CMK (cell line): ENCODE measurements around the gene TRIM7.
"Not testable (repeated sequence)": the region's sequence is repeated elsewhere in the genome, so short reads cannot be mapped to it uniquely, and the experiment has no call there.

Experiments
- DNase-seq: peaks from one replicate; pipeline ENCODE4 v3.0.0-alpha.2; 2010; ENCODE audit warnings: low read depth

TRIM7 gene

GRCh38 chr5:181212934-181213333, 7.9 kb upstream of the TRIM7 start:
- no peak for DNase-seq

- DNase-seq, result no peak
Observed at GRCh38 chr5:181212080-181212479, 7.1 kb upstream of the TRIM7 start.

- DNase-seq, result no peak
Observed at GRCh38 chr5:181211208-181211607, 6.2 kb upstream of the TRIM7 start.

GRCh38 chr5:181210698-181211097, 5.7 kb upstream of the TRIM7 start:
- not testable (repeated sequence) for DNase-seq

GRCh38 chr5:181210148-181210547, 5.2 kb upstream of the TRIM7 start:
- not testable (repeated sequence) for DNase-seq

- DNase-seq, result not testable (repeated sequence)
Observed at GRCh38 chr5:181209006-181209405, 4.0 kb upstream of the TRIM7 start.

- no peak for DNase-seq
Observed at GRCh38 chr5:181207960-181208253, 2.9 kb upstream of the TRIM7 start.

GRCh38 chr5:181207214-181207959, 2.4 kb upstream of the TRIM7 start:
- DNase-seq, result no peak

GRCh38 chr5:181205761-181206649, 1.0 kb upstream of the TRIM7 start:
- DNase-seq, result no peak

GRCh38 chr5:181204113-181204825, 727 bp downstream of the TRIM7 start:
- DNase-seq, result no peak

GRCh38 chr5:181203777-181204112, 1.3 kb downstream of the TRIM7 start:
- no peak for DNase-seq

GRCh38 chr5:181203093-181203711, 1.8 kb downstream of the TRIM7 start:
- DNase-seq, result no peak

- DNase-seq, result no peak
Observed at GRCh38 chr5:181200816-181201215, 4.2 kb downstream of the TRIM7 start.

- no peak for DNase-seq
Observed at GRCh38 chr5:181199881-181200638, 4.9 kb downstream of the TRIM7 start.

GRCh38 chr5:181198905-181199519, 6.0 kb downstream of the TRIM7 start:
- DNase-seq, result no peak

- DNase-seq, result no peak
Observed at GRCh38 chr5:181198106-181198685, 6.8 kb downstream of the TRIM7 start.

- no peak for DNase-seq
Observed at GRCh38 chr5:181197326-181197951, 7.6 kb downstream of the TRIM7 start.

GRCh38 chr5:181195249-181195761, 9.7 kb downstream of the TRIM7 start:
- no peak for DNase-seq

GRCh38 chr5:181194489-181195248, 10.3 kb downstream of the TRIM7 start:
- no peak for DNase-seq
